GM20000 (cell line): ENCODE data around the gene CSGALNACT2.

Experiments
- DNase-seq: peaks from one replicate; pipeline ENCODE4 v3.0.0; 2012; ENCODE audit warnings: low spot score
- TF ChIP-seq, protein P1 (sequence below): IDR thresholded peaks from 2 replicates; pipeline ENCODE4 v1.5.1; 2012; ENCODE audit warnings: mild to moderate bottlenecking, control low read depth; ENCODE audit errors: extremely low read depth, missing control alignments

The CSGALNACT2 gene

DNA sequence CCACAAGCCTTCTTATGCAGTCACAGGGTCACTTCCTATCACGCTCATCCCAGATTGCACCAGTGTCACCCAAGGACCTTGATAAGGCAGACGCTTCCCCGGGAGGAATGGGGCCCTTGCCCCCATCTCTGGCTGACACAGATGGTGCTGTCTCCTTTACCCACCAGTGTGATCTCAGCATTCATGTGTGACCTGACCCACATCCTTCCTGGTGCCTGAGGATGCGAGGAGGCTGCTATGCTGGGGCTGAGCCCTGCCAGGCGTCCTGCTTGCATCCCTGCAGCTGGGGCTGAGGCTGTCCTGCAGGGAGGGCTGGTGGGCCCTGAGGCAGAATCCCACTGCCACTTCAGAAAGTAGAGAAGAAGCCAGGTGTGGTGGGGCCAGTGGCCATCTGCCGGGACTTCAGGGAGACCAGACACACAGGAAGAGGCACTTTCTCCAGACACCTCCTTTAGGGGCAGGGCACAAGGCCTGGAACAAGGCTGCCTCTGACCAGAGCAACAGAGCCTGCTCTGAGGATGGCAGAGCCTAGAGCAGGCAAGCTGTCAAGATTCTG lies 93.4 kb downstream of the CSGALNACT2 start:
- DNase-seq = no peak

DNA sequence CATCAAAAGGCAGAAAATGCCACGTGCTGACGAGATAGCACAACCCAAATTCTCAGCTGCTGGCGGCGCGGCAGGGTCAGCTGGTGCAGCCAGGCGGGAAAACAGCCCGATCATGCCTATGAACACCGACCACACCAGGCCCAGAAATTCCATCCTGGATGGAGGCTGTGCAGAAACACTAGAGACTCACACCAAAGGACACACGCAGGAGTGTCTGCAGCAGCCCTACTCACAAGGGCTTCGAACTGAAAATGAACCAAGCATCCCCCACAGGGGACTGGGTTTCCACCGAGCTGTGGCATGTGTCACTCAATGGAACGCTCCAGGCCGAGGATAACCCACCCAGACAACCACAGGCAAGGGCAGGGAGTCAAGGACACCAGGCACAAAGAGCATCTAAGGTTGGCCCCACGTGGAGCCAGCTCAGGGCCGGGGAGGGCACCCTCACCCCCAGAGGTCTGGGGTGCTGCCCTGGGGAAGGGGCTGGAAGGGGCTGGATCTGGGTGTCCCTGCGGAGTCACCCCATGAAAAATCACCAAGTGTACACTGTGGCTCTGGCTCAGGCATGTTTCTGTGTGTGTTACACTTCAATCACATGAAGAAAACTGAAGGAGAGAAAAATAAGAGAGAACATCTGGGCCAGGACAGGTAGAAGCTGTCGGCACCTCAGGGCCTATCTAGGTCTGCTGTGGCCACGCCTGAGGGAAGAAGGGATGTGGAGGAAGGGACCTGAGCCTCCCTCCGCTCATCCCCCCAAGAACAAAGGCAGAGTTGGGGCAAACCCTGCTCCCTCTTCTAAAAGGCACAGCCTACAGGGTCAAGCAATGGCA lies 95.6 kb downstream of the CSGALNACT2 start:
- TF ChIP-seq, protein P1, sequence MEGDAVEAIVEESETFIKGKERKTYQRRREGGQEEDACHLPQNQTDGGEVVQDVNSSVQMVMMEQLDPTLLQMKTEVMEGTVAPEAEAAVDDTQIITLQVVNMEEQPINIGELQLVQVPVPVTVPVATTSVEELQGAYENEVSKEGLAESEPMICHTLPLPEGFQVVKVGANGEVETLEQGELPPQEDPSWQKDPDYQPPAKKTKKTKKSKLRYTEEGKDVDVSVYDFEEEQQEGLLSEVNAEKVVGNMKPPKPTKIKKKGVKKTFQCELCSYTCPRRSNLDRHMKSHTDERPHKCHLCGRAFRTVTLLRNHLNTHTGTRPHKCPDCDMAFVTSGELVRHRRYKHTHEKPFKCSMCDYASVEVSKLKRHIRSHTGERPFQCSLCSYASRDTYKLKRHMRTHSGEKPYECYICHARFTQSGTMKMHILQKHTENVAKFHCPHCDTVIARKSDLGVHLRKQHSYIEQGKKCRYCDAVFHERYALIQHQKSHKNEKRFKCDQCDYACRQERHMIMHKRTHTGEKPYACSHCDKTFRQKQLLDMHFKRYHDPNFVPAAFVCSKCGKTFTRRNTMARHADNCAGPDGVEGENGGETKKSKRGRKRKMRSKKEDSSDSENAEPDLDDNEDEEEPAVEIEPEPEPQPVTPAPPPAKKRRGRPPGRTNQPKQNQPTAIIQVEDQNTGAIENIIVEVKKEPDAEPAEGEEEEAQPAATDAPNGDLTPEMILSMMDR = no peak
- no peak for DNase-seq

More for the DNA sequence above, 93.4 kb downstream of the CSGALNACT2 start:
- TF ChIP-seq, protein P1 = no peak

DNA sequence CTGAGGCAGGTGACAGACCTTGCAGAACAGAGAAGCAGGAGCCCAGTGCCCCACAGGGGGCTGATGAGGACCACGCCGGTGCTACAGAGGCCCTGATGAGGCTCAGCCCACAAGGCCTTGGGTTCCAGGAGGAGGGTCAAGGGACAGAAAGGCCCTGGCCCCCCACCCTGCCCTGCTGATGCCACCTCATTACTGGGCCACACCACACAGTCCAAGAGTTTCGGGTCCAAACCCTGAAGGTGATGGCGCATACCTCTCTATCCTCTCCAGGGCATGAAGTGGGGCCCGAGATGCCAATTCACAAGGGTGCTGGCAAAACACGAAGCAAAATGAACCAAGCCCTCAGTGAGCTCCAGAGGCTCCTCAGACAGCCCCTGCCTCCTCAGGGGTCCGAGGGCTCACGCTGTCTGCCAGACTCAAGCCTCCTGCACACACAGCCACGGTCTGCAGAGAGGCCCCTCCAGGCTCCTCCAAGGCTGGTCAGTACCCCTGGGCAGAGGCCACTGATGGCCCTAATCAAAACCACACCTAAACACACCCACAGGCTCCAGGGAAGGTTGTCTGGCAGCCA lies 96.3 kb downstream of the CSGALNACT2 start:
- DNase-seq = no peak
- TF ChIP-seq, protein P1 = no peak
